Activated CD4-positive, alpha-beta T cell treated with anti-CD3 and anti-CD28 coated beads, Interleukin-2, Interleukin-6, amounts not matched to agents 100 ng/mL and 50 ng/mL, durations not matched to agents 16 hours and 8 hours (primary cell): ENCODE measurements around the gene HS2ST1.
A peak's percentile ranks its signal among the peaks of the same experiment; 100 is the strongest.

Experiments
- DNase-seq: peaks from one replicate; pipeline ENCODE4 v3.0.0-alpha.2; 2020

The HS2ST1 gene

DNA sequence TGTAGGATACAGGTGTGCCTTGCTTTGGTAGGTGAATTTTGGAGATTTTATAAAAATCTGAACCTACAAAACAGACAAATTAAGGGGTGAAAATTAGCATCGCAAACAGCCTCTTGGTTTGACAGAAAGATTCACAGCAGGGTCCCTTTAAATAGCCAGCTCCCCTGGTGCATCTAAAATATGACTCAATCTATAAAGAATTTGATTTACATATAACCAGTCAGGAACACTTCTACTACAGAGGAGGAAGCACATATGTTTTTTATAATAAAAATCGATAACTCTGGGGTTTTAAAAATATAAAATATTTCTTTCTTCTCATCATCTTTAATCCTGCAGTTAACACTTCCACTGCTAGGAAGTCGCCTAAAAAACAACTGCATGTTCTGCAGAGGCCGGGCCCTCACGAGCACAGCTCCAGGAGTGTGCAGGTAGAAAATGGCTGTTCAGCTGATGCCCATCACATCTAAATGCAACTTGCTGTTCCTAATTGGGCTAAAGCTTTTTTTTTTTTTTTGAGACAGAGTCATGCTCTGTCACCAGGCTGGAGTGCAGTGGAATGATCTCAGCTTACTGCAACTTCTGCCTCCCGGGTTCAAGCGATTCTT lies 203.4 kb downstream of the HS2ST1 start:
- DNase-seq, result no peak

DNA sequence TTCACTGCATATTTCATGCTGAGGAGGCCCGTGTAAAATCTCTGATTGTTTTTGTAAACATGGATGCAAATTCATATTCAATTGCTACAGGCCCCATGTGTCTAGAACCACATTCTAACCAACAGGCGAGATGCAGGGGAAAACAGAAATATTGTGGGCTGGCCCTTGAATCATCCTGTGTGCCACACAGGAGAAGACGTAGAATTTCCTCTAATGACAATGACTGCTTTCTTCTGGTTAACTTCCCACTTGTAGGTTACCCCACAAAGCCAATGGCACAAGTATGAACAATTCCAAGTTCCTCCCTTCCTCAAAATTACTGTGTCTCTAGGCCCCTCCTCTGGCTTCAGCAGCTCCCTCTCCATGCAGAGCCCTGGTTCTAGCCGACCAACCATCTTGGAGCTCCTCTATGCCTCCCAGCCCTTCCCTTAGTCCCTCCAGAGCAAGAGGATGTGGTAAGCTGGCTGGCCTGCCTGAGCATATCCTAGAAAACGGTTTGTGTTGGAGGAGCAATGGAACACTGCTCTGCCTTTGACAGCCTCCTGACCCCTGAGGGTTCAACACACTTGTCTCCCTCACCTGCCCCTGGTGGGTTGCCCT lies 205.2 kb downstream of the HS2ST1 start:
- no peak for DNase-seq

- peak; percentile 20 for DNase-seq
Observed at GRCh38 chr1:87120779-87121178, 206.3 kb downstream of the HS2ST1 start.

- DNase-seq, result no peak
Observed at GRCh38 chr1:87121711-87122163, 207.3 kb downstream of the HS2ST1 start.

GRCh38 chr1:87122243-87122642 lies 207.8 kb downstream of the HS2ST1 start:
- DNase-seq, result no peak

DNA sequence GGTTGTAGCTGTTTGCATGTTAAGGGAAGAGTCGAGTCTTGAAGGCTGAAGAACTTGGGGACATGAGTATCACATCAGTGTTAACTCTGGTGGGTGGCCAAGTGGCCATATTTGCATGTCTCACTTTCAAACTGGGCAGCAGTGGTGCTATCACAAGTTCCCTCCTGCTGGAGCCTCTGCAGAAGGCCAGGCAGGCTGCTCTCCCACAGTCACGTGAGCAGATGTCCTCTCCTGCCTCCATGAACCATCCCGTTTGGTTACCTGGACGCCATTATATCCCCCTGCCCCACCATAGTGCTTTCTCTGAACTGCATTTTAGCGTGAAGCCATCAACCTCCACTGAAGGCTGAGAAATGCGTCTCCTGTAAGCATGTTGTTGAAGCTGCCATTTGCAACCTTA lies 209.2 kb downstream of the HS2ST1 start:
- DNase-seq, result no peak

- DNase-seq, result no peak
Observed at GRCh38 chr1:87126886-87127505, 212.6 kb downstream of the HS2ST1 start.

DNA sequence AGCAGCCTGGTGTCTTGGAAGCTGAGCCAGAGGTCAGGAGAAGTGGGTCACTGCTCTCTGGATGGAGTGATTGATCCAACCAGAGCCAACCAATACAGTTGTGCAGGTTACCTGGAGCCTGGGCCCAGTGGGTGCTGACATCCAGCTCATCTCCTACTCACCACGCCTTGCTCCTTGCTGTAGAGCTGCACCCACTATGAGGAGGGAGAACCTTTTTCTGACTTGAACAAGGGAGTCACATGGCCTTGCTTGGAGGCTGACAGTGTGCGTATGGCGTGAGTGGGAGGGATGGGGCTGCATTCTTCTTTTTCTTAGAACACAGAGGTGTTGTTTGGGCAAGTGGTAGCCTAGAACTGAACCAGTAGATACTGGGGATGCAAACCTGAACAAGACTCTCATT lies 213.1 kb downstream of the HS2ST1 start:
- DNase-seq, result no peak

DNA sequence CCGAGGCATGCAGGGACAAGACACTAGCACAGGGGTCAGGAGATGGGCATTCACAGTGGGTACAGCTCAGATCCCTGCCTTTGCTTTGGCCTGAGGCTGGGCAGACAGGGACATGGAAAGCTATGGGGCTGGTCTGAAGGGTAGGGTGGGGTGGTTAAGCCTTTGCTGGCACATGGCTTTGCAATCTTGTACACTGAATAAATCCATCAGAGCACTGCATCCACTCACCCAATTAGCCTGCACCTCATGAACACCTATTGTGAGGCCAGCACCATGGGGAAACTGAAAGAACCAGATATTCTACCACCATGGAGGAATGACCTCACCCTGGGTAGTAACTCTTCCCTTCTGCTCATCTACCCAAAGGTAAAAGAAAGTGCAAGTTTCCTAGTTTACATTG lies 214.6 kb downstream of the HS2ST1 start:
- DNase-seq, result no peak

DNA sequence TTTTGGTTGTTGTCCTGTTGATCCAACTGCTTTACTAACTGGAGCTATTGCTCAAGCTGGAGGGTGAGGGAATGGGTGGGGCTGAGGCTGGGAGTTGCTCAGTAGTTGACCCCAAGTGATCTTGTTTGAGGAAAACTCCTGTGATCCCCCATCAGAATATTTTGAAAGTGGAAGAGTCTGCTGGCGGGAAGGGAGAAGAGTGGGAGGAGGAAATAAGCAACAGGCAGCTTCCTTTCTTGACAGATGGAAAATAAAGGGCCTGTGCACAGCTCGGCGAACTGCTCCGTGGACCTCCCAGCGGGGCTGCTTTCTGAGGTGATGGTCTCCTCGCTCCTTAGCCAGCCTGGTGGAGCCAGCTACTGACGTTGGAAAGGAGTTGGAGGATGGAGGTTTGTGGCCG lies 215.2 kb downstream of the HS2ST1 start:
- DNase-seq, result no peak

GRCh38 chr1:87130438-87130837 lies 216.0 kb downstream of the HS2ST1 start:
- DNase-seq, result no peak

GRCh38 chr1:87131809-87132283 lies 217.4 kb downstream of the HS2ST1 start:
- DNase-seq, result peak; percentile 81

DNA sequence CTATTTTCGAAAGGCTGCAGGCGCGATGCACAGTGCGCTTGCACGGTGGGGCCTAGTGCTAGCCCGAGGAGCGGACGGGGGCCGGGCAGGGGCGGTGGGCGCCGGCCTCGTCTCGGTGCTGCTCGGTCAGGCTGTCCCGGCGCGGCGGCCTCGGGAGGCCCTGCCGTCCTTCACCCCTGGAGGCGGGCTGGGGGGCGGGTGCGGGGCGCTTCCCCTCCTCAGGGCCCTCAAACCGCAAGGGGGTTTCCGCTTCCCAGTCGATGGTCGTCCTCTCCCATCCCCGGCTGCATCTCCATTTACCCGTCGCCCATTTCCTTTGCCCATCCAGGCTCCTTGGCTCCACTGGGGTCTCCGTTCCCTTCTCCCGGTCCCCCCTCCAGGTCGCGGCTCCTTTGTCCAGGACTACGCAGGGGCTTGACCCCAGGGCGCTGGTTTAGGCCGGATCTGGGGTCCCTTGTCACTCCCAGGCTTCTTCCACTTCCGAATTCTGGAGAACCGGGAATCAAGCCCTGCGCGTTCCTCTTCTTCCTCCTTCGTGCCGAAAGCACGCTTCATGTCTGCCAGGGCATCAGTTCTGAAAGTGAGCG lies 217.9 kb downstream of the HS2ST1 start:
- no peak for DNase-seq

- DNase-seq, result no peak
Observed at GRCh38 chr1:87134061-87134460, 219.6 kb downstream of the HS2ST1 start.

DNA sequence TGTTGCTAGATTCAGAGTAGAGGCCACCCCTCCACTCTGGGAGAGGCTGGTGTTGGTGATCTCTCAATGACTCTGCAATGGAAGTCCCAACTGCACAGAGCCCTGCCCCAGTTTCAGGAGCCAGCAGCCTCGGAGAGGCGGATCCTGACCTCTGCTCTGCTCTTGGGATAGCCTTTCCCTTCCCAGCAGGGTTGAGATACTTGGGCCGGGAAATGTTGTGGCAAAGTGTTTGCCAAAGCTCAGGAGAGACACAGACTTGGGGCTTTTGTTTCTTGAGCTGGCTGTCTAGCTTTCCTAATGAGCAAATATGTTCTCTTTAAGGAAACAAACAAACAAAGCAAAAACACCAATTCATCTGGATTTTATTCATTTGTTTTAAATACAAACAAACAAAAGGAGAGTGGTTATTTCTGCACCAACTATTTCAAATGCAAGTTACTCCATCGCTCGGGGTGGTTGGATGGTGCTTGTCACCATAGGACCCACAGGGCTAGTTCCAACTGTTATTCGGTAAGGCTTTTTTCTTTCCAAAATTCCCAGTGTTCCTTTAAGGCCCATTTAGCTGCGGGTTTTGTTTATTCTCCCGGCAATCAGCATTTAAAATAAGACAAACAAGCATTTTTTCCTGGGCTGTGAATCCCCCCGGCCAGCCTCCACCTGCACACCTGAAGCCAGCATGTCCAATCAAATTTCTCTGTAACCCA lies 220.3 kb downstream of the HS2ST1 start:
- DNase-seq, result no peak

DNA sequence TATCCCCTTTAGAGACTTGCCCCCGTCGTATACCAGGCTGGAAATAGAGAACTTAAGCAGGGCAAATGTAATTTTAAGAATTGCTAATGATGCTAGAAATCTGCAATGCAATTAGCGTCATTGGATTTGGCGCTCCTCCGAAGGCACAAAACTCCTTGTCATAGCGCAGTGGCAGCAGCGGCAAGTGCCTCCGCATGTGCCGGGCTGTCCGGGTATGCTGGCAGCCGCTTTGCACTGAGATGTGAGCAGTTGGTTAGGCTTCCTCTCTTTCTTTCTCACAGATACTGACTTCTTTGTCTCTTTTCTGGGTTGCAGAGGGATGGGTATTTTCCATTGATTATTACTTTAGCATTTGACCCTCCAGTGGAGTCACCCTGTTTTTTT lies 220.9 kb downstream of the HS2ST1 start:
- DNase-seq, result no peak

- no peak for DNase-seq
Observed at GRCh38 chr1:87136607-87137341, 222.3 kb downstream of the HS2ST1 start.

- no peak for DNase-seq
Observed at GRCh38 chr1:87137342-87137739, 222.9 kb downstream of the HS2ST1 start.

GRCh38 chr1:87140831-87141540 lies 226.6 kb downstream of the HS2ST1 start:
- DNase-seq, result no peak

DNA sequence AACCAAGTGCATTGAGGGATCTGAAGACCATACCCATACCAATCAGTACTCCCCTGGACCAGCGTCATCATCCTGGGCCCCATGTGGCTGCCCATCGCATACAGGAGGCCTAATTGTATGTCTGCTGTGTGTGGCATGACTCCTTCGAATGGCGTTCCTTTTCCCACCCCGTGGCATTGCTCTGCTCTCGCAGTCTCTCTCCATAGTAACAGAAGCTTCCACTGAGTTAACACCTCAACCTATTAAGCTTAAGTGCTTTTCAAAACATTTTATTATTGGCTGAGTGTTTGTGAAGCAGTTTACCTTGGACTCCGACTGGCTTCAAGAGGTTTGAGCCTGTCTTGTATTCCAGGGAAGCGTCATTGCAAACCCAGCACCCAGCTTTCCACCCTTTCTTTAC lies 227.1 kb downstream of the HS2ST1 start:
- DNase-seq, result no peak

- DNase-seq, result no peak
Observed at GRCh38 chr1:87143413-87144135, 229.1 kb downstream of the HS2ST1 start.
